ENCODE results near the gene LCE5A. TPM values are rescaled to one million over a fixed set of nuclear protein-coding genes. Genes with fewer than 3 reads are reported as not detected.

LCE5A gene
- total and polyA plus RNA-seq, 2 donors from 2014 or later, result not detected

DNA sequence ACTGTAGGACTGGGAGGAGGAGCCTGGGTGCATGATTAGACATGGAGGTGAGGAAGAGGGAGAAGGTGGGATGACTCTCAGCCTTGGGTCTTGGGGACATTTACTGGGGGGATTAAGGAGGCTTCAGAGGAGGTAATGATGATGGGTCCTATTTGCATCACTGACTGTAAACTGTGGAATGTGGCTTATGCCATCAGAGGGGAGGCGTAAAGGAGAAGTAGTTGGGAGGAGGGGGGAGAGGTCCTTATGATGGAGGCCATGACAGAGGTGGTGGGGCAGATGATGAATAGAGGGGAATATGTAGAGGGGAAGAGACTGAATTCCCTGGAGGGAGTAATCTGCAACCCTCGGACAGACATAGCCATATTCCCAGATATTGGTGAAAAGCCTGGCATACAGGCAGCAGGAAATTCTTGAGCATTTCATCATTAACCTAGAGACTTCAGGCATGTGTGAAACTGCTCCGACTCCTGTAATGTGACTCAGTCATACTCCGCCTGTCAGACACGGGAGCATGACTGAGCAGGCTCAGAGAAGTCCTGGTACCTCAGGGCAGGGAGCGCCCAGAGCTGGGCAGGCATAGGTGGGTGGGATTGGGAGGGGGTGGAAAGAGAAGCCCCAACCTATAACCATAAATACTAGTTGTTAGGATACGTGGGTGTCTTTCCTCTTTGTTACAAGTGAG is 8.0 kb upstream of the LCE5A start:
- FAIRE-seq, result no peak
- Histone ChIP-seq H3K27ac (ENCODE audit: low read depth in 2 of 2, low read length in 2 of 2) (no peak overlapping the region), H3K9ac (ENCODE audit: low read length in 3 of 3) (no peak overlapping the region), H3K36me3 (ENCODE audit: control insufficient read depth in 2 of 3, insufficient read depth in 3 of 3, low read length in 3 of 3) (no peaks in the 10 kb centered on the region), H3K27me3 (ENCODE audit: control insufficient read depth, insufficient read depth, low read length) (no peaks in the 10 kb centered on the region), H3K4me1 (ENCODE audit: control insufficient read depth in 2 of 3, insufficient read depth in 2 of 3, low read depth in 1 of 3, low read length in 3 of 3) (no peaks in the 10 kb centered on the region), H3K9me3 (ENCODE audit: control insufficient read depth in 2 of 3, insufficient read depth in 1 of 3, low read length in 3 of 3) (no peaks in the 10 kb centered on the region), H3K4me3 (ENCODE audit: low read length in 3 of 3) (no peak overlapping the region)
- TF ChIP-seq, protein P1, sequence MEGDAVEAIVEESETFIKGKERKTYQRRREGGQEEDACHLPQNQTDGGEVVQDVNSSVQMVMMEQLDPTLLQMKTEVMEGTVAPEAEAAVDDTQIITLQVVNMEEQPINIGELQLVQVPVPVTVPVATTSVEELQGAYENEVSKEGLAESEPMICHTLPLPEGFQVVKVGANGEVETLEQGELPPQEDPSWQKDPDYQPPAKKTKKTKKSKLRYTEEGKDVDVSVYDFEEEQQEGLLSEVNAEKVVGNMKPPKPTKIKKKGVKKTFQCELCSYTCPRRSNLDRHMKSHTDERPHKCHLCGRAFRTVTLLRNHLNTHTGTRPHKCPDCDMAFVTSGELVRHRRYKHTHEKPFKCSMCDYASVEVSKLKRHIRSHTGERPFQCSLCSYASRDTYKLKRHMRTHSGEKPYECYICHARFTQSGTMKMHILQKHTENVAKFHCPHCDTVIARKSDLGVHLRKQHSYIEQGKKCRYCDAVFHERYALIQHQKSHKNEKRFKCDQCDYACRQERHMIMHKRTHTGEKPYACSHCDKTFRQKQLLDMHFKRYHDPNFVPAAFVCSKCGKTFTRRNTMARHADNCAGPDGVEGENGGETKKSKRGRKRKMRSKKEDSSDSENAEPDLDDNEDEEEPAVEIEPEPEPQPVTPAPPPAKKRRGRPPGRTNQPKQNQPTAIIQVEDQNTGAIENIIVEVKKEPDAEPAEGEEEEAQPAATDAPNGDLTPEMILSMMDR (IDR thresholded peaks at IDR 0.05; ENCODE audit: borderline replicate concordance, extremely low read depth, insufficient read depth), result no peak
- no peak for DNase-seq
- intact Hi-C loops (cut with DNase I), result no loop called here

DNA sequence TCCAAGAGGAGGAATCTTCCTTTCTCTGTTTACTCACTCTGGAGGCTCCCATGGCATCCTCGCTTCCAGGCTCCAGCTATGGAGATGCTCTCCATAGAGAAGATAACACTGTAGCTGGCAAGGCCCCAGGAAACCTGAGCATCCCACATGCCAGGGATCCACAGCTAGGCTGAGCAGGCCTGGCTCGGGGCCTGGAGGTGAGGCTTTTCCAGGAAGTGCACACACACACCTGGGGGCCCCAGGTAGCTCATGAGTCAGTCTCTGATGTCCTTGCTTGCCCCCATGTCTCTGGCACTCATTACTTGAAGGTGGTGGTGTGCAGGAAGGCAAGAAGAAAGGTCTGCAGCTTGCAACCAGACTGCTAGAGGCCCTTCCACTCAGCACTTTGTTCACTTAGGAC is 5.5 kb upstream of the LCE5A start:
- DNase-seq, result no peak
- H3K4me1 ChIP-seq (ENCODE audit: control insufficient read depth in 2 of 3, insufficient read depth in 2 of 3, low read depth in 1 of 3, low read length in 3 of 3), result no peaks in the 10 kb centered on the region
- no peak overlapping the region for H3K4me3 ChIP-seq (ENCODE audit: low read length in 3 of 3)
- intact Hi-C loops (cut with DNase I), result no loop called here
- H3K36me3 ChIP-seq (ENCODE audit: control insufficient read depth in 2 of 3, insufficient read depth in 3 of 3, low read length in 3 of 3), result no peaks in the 10 kb centered on the region
- no peaks in the 10 kb centered on the region for H3K27me3 ChIP-seq (ENCODE audit: control insufficient read depth, insufficient read depth, low read length)
- no peak for FAIRE-seq
- no peak overlapping the region for H3K9ac ChIP-seq (ENCODE audit: low read length in 3 of 3)
- TF ChIP-seq, protein P1 (IDR thresholded peaks at IDR 0.05; ENCODE audit: borderline replicate concordance, extremely low read depth, insufficient read depth), result no peak
- no peaks in the 10 kb centered on the region for H3K9me3 ChIP-seq (ENCODE audit: control insufficient read depth in 2 of 3, insufficient read depth in 1 of 3, low read length in 3 of 3)
- H3K27ac ChIP-seq (ENCODE audit: low read depth in 2 of 2, low read length in 2 of 2), result no peak overlapping the region

DNA sequence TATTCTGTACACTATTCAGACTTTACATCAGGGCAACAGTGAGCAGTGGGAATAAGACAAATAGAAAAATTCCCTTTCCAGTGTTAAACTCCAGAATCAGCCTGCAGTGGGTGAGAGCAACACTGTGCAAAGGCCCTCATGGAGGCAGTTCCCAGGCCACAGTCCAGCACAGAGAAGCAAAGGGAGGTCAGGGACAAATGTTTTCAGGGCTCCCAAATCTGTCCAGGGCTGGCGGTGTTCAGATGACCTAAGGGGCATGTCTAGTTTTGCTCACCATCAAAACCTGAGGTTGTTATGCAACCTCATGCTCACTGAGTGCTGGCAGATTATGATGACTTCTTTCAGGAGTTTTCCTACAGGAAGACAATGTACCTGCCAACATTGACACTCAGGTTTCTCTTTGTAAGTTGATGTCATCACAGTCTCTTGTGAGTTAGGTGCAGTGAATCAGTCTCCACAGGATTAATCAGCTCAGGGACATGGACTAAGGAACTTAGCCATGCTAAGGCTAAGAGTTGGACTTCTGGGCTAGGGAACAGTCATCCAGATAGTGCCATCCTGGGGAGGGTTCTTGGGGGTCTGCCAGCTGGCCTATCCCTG is 3.6 kb upstream of the LCE5A start:
- Histone ChIP-seq H3K9me3 (ENCODE audit: control insufficient read depth in 2 of 3, insufficient read depth in 1 of 3, low read length in 3 of 3) (no peaks in the 10 kb centered on the region), H3K4me3 (ENCODE audit: low read length in 3 of 3) (no peak overlapping the region), H3K27me3 (ENCODE audit: control insufficient read depth, insufficient read depth, low read length) (no peaks in the 10 kb centered on the region), H3K4me1 (ENCODE audit: control insufficient read depth in 2 of 3, insufficient read depth in 2 of 3, low read depth in 1 of 3, low read length in 3 of 3) (no peaks in the 10 kb centered on the region), H3K9ac (ENCODE audit: low read length in 3 of 3) (no peak overlapping the region), H3K36me3 (ENCODE audit: control insufficient read depth in 2 of 3, insufficient read depth in 3 of 3, low read length in 3 of 3) (no peaks in the 10 kb centered on the region), H3K27ac (ENCODE audit: low read depth in 2 of 2, low read length in 2 of 2) (no peak overlapping the region)
- no peak for DNase-seq
- intact Hi-C loops (cut with DNase I), result no loop called here
- FAIRE-seq, result no peak
- TF ChIP-seq, protein P1 (IDR thresholded peaks at IDR 0.05; ENCODE audit: borderline replicate concordance, extremely low read depth, insufficient read depth), result no peak
